MCF 10A (cell line): ENCODE measurements around the gene GPR157. TPM values are rescaled to one million over a fixed set of nuclear protein-coding genes. Genes with fewer than 3 reads are reported as not detected.

Experiments used
- BruUV-seq: library from RNA; stranded (reverse); fragments of 400-500 nt; replicated peaks from 2 replicates; lab custom pipeline; 2021; lab: Mats Ljungman, UMichigan
- CTCF ChIA-PET: fragments of 300-600 bp; sonication (Branson Sonifier 250); formaldehyde crosslinking; extraction: SDS; loops from one replicate; lab custom pipeline; 2021; ENCODE audit warnings: antibody characterized with exemption, inconsistent platforms; lab: Yijun Ruan, JAX
- POLR2A ChIA-PET: fragments of 300-600, 350-650 bp; sonication (Branson Sonifier 250); formaldehyde crosslinking; extraction: SDS; loops from one replicate; lab custom pipeline; 2020; ENCODE audit warnings: antibody characterized with exemption, inconsistent platforms; lab: Yijun Ruan, JAX
- DNase-seq: peaks from one replicate; pipeline ENCODE4 v3.0.0-alpha.2; 2018; ENCODE audit not compliant: unreplicated experiment
- H3K27ac Mint-ChIP-seq: one replicate; pipeline ENCODE4 v1.8.0; 2022; ENCODE audit warnings: mild to moderate bottlenecking, low read depth, mixed read lengths; ENCODE audit not compliant: unreplicated experiment
- H3K27me3 Mint-ChIP-seq: one replicate; pipeline ENCODE4 v1.8.0; 2022; ENCODE audit warnings: mixed read lengths; ENCODE audit not compliant: insufficient read depth, unreplicated experiment
- H3K36me3 Mint-ChIP-seq: one replicate; pipeline ENCODE4 v1.8.0; 2022; ENCODE audit warnings: mild to moderate bottlenecking, moderate library complexity, mixed read lengths; ENCODE audit not compliant: insufficient read depth, unreplicated experiment
- H3K4me1 Mint-ChIP-seq: one replicate; pipeline ENCODE4 v1.8.0; 2022; ENCODE audit warnings: mixed read lengths; ENCODE audit not compliant: insufficient read depth, unreplicated experiment
- H3K4me3 Mint-ChIP-seq: one replicate; pipeline ENCODE4 v1.8.0; 2022; ENCODE audit warnings: mild to moderate bottlenecking, moderate library complexity, mixed read lengths; ENCODE audit not compliant: unreplicated experiment
- H3K9me3 Mint-ChIP-seq: one replicate; pipeline ENCODE4 v1.8.0; 2022; ENCODE audit warnings: mixed read lengths; ENCODE audit not compliant: unreplicated experiment
- CTCF ChIP-seq: fragments of 200-600 bp; IDR thresholded peaks from one replicate; pipeline ENCODE4 v1.8.0; 2022; ENCODE audit warnings: antibody characterized with exemption, mild to moderate bottlenecking; ENCODE audit not compliant: unreplicated experiment
- intact Hi-C: fragments of 100-400 bp; cut with micrococcal nuclease; formaldehyde crosslinking; loops from 2 replicates; pipeline ENCODE4 v1.14.1; 2022
- total RNA-seq: library from RNA; stranded (reverse); gene quantifications from 2 replicates; pipeline ENCODE4 v1.2.3, GENCODE V29; 2022

The GPR157 gene
- total RNA-seq, 1 experiment from 2014 or later, result 8.1 TPM

DNA sequence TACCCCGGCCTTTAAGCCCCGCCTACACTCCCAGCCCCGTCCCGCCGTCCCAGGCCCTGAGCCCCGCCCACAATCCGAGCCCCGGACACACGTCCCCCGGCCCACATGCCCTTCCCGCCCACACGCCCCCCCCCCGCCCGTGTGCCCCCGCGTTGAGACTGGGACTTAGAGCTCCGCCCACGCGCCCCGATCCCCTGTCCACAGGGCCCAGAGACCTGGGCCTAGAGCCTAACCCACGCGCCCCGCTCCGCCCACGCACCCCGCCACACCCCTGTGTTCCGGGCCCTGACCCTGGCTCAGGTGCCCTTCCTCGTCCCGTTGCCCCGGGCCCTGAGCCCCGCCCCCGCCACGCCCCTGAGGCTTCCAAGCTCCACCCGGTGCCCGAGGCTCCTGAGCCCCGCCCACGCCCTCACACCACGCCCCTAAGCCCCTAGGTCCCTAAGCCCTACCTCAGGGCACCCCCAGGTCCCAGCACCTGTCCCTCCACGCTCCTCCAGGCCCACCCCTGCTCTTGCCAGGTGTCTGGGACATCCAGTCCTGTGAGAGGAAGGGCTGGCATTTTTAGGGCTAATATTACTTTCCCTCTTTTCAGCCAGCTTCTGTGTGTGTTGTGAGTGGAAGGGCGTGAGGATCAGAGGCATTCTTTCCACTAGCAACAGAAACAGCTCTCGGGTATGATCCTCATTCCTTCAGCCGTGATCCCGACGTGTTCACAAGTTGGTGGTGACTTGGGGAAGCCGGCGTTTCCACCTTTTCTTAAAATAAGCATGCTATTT, 552 bp upstream of the GPR157 start:
- peak overlapping the region; percentile 44 for H3K27ac Mint-ChIP-seq
- no peaks in the 10 kb centered on the region for H3K9me3 Mint-ChIP-seq
- TF ChIP-seq CTCF, result no peak
- H3K27me3 Mint-ChIP-seq, result no peaks in the 10 kb centered on the region
- POLR2A ChIA-PET, result interaction anchor here (0.7 to 4.2 kb wide), 9 partner anchors 8 to 249 kb away, joined by 3 to 29 read pairs (median 3); no protein-coding TSS in a partner anchor
- DNase-seq, result peak; percentile 80
- CTCF ChIA-PET, result interaction anchor here (0.5 to 1.6 kb wide), 6 partner anchors 11 to 381 kb away, joined by 3 to 10 read pairs (median 4); no protein-coding TSS in a partner anchor
- no TSS peak for BruUV-seq
- H3K4me1 Mint-ChIP-seq, result peaks cover 10% of the 10 kb centered on the region
- H3K36me3 Mint-ChIP-seq, result no peaks in the 10 kb centered on the region
- intact Hi-C loops, result loop anchor here (2.0 to 5.0 kb wide), 3 partner anchors 19 to 68 kb away; no protein-coding TSS in a partner anchor
- H3K4me3 Mint-ChIP-seq, result peak overlapping the region; percentile 89

DNA sequence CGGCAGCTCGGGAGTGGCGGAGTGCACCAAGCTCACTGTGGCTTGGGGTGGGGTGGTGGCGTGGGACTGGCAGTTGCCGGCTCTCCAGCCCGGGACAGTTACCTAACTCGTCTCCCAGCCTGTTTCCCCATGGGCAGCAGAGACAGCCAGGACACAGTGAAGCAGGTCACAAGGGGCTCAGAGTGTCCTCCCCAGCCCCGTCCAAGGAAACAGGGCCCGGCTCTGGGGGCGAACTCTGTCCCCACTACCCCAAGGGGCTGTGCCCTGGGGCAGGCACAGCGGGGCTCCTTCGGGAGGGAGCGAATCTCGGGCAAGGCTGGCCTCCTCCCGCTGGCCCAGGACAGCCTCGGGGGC, 759 bp downstream of the GPR157 start:
- POLR2A ChIA-PET, result interaction anchor here (0.7 to 4.2 kb wide), 12 partner anchors 11 to 184 kb away, joined by 3 to 29 read pairs (median 4); no protein-coding TSS in a partner anchor
- peak overlapping the region; percentile 88 for H3K27ac Mint-ChIP-seq
- TF ChIP-seq CTCF, result no peak
- CTCF ChIA-PET, result interaction anchor here (0.6 to 1.9 kb wide), 6 partner anchors 13 to 240 kb away, joined by 3 to 7 read pairs (median 4); no protein-coding TSS in a partner anchor
- intact Hi-C loops, result loop anchor here (2.0 to 5.0 kb wide), 3 partner anchors 17 to 69 kb away; no protein-coding TSS in a partner anchor
- DNase-seq, result peak; percentile 36
- peak overlapping the region; percentile 89 for H3K4me3 Mint-ChIP-seq
- H3K36me3 Mint-ChIP-seq, result no peaks in the 10 kb centered on the region
- peaks cover 10% of the 10 kb centered on the region for H3K4me1 Mint-ChIP-seq
- BruUV-seq, result no TSS peak
- no peaks in the 10 kb centered on the region for H3K9me3 Mint-ChIP-seq
- no peaks in the 10 kb centered on the region for H3K27me3 Mint-ChIP-seq

GRCh38 chr1:9127395-9128165, 1.3 kb downstream of the GPR157 start:
- DNase-seq, result peak; percentile 20
- CTCF ChIA-PET, result interaction anchor here (0.7 to 1.9 kb wide), 7 partner anchors 13 to 240 kb away, joined by 3 to 9 read pairs (median 4); no protein-coding TSS in a partner anchor
- BruUV-seq, result TSS peak; percentile 31
- Mint-ChIP-seq H3K4me1 (peaks cover 10% of the 10 kb centered on the region), H3K27ac (peak overlapping the region; percentile 88), H3K4me3 (peak overlapping the region; percentile 89), H3K27me3 (no peaks in the 10 kb centered on the region), H3K9me3 (no peaks in the 10 kb centered on the region), H3K36me3 (no peaks in the 10 kb centered on the region)
- POLR2A ChIA-PET, result interaction anchor here (0.6 to 4.2 kb wide), 10 partner anchors 11 to 184 kb away, joined by 3 to 29 read pairs (median 4); no protein-coding TSS in a partner anchor
- TF ChIP-seq CTCF, result no peak
- intact Hi-C loops, result loop anchor here (2.0 to 5.0 kb wide), 3 partner anchors 17 to 70 kb away; no protein-coding TSS in a partner anchor
